ENCODE measurements around the gene PRDM9. TPM values are rescaled to one million over a fixed set of nuclear protein-coding genes. Genes with fewer than 3 reads are reported as not detected.

Gene PRDM9
- total and polyA plus RNA-seq, 2 donors (not counting 3 experiments of a cell fraction or from before 2014, with no cell fraction given): not detected

DNA sequence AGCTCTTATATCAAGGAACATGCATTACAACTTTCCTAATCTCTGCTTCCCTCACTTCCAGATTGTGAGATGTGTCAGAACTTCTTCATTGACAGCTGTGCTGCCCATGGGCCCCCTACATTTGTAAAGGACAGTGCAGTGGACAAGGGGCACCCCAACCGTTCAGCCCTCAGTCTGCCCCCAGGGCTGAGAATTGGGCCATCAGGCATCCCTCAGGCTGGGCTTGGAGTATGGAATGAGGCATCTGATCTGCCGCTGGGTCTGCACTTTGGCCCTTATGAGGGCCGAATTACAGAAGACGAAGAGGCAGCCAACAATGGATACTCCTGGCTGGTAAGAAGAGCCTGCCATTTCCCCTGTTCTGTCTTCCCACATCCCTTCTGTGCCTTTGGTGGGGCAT lies 15.1 kb downstream of the PRDM9 start:
- Histone ChIP-seq H3K9ac (replicated peaks; ENCODE audit: extremely low read depth, insufficient read depth, low read length) (no peak overlapping the region), H3K4me3 (replicated peaks in 1 of 3; ENCODE audit: insufficient read depth in 1 of 3, low read depth in 1 of 3, low read length in 3 of 3) (no peak overlapping the region), H3K4me1 (ENCODE audit: control insufficient read depth, extremely low read depth, insufficient read depth, low read length) (no peaks in the 10 kb centered on the region), H3K9me3 (replicated peaks; ENCODE audit: control insufficient read depth, insufficient read depth, low read length) (no peaks in the 10 kb centered on the region), H3K27ac (ENCODE audit: insufficient read depth, low read depth, low read length) (no peak overlapping the region), H3K79me2 (ENCODE audit: control insufficient read depth, insufficient read depth, low read length) (no peaks in the 10 kb centered on the region), H3K27me3 (ENCODE audit: control insufficient read depth in 2 of 2, insufficient read depth in 2 of 2, low read length in 2 of 2) (no peaks in the 10 kb centered on the region), H3K4me2 (ENCODE audit: insufficient read depth, low read length) (no peak overlapping the region), H3K9me1 (replicated peaks; ENCODE audit: control insufficient read depth, extremely low read depth, insufficient read depth, low read length) (no peaks in the 10 kb centered on the region), H3K36me3 (ENCODE audit: control insufficient read depth in 2 of 2, extremely low read depth in 1 of 2, insufficient read depth in 2 of 2, low read length in 2 of 2) (no peaks in the 10 kb centered on the region), H4K20me1 (replicated peaks; ENCODE audit: control insufficient read depth, extremely low read depth, insufficient read depth, low read length) (no peaks in the 10 kb centered on the region), H2AFZ (ENCODE audit: low read depth, low read length) (no peak overlapping the region)
- CTCF ChIA-PET: no interaction called here
- no TSS peak for BruUV-seq (replicated peaks)
- POLR2A ChIA-PET: no interaction called here
- no peak for TF ChIP-seq EZH2 (IDR thresholded peaks at IDR 0.05; ENCODE audit: borderline replicate concordance, low read depth, low read length, severe bottlenecking)
- intact Hi-C loops (cut with micrococcal nuclease): no loop called here
- DNase-seq (ENCODE audit: low read depth, low spot score) (no peak), FAIRE-seq (no peak)
- dilution Hi-C loops (cut with MboI; ENCODE audit: extremely low pct_ligation_motif_present, low sequenced_read_pairs): no loop called here

DNA sequence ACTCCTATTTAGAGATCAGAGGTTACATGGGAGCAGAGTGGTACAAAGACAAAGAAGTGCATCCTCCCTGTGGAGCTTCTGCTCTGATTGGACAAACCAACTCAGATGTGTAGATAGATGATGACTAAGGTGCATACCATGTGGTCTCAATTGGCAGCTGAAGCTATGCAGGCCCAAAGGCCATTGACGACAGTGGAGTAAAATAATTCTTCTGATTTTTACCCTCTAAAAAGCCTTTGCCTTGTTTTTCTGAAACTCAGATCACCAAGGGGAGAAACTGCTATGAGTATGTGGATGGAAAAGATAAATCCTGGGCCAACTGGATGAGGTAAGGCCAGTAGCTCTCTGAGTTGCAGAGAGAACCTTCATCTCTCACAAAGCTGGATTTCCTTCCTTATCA lies 15.6 kb downstream of the PRDM9 start:
- no peaks in the 10 kb centered on the region for H3K9me1 ChIP-seq (replicated peaks; ENCODE audit: control insufficient read depth, extremely low read depth, insufficient read depth, low read length)
- no peak overlapping the region for H3K4me2 ChIP-seq (ENCODE audit: insufficient read depth, low read length)
- ChIA-PET POLR2A (no interaction called here), CTCF (no interaction called here)
- no peak overlapping the region for H3K4me3 ChIP-seq (replicated peaks in 1 of 3; ENCODE audit: insufficient read depth in 1 of 3, low read depth in 1 of 3, low read length in 3 of 3)
- no peak overlapping the region for H2AFZ ChIP-seq (ENCODE audit: low read depth, low read length)
- no peaks in the 10 kb centered on the region for H3K36me3 ChIP-seq (ENCODE audit: control insufficient read depth in 2 of 2, extremely low read depth in 1 of 2, insufficient read depth in 2 of 2, low read length in 2 of 2)
- FAIRE-seq: no peak
- H4K20me1 ChIP-seq (replicated peaks; ENCODE audit: control insufficient read depth, extremely low read depth, insufficient read depth, low read length): no peaks in the 10 kb centered on the region
- dilution Hi-C loops (cut with MboI; ENCODE audit: extremely low pct_ligation_motif_present, low sequenced_read_pairs) (no loop called here), intact Hi-C loops (cut with micrococcal nuclease) (no loop called here)
- TF ChIP-seq GATA2 (IDR thresholded peaks at IDR 0.05; ENCODE audit: insufficient read depth, insufficient read length, low read depth, low read length) (no peak), JUN (IDR thresholded peaks at IDR 0.05; ENCODE audit: borderline replicate concordance, insufficient read depth, insufficient read length, low read depth) (no peak), MYC (IDR thresholded peaks at IDR 0.05; ENCODE audit: low read depth, low read length) (no peak), EZH2 (IDR thresholded peaks at IDR 0.05; ENCODE audit: borderline replicate concordance, low read depth, low read length, severe bottlenecking) (no peak), POLR2AphosphoS5 (IDR thresholded peaks at IDR 0.05; ENCODE audit: insufficient read depth, low read depth, low read length) (no peak), POLR2A (IDR thresholded peaks at IDR 0.05; ENCODE audit: low read depth, low read length) (no peak), FOS (IDR thresholded peaks at IDR 0.05; ENCODE audit: borderline replicate concordance, insufficient read depth, low read length) (no peak)
- TF ChIP-seq, protein P1, sequence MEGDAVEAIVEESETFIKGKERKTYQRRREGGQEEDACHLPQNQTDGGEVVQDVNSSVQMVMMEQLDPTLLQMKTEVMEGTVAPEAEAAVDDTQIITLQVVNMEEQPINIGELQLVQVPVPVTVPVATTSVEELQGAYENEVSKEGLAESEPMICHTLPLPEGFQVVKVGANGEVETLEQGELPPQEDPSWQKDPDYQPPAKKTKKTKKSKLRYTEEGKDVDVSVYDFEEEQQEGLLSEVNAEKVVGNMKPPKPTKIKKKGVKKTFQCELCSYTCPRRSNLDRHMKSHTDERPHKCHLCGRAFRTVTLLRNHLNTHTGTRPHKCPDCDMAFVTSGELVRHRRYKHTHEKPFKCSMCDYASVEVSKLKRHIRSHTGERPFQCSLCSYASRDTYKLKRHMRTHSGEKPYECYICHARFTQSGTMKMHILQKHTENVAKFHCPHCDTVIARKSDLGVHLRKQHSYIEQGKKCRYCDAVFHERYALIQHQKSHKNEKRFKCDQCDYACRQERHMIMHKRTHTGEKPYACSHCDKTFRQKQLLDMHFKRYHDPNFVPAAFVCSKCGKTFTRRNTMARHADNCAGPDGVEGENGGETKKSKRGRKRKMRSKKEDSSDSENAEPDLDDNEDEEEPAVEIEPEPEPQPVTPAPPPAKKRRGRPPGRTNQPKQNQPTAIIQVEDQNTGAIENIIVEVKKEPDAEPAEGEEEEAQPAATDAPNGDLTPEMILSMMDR (IDR thresholded peaks at IDR 0.05; ENCODE audit: extremely low read depth in 1 of 2, insufficient read depth in 1 of 2, low read depth in 1 of 2, low read length in 2 of 2): no peak
- TF ChIP-seq, protein P2, sequence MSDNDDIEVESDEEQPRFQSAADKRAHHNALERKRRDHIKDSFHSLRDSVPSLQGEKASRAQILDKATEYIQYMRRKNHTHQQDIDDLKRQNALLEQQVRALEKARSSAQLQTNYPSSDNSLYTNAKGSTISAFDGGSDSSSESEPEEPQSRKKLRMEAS (IDR thresholded peaks at IDR 0.05; ENCODE audit: insufficient read depth, insufficient read length): no peak
- DNase-seq (ENCODE audit: low read depth, low spot score): no peak
- no peaks in the 10 kb centered on the region for H3K4me1 ChIP-seq (ENCODE audit: control insufficient read depth, extremely low read depth, insufficient read depth, low read length)
- no peaks in the 10 kb centered on the region for H3K27me3 ChIP-seq (ENCODE audit: control insufficient read depth in 2 of 2, insufficient read depth in 2 of 2, low read length in 2 of 2)
- no peaks in the 10 kb centered on the region for H3K9me3 ChIP-seq (replicated peaks; ENCODE audit: control insufficient read depth, insufficient read depth, low read length)
- no peak overlapping the region for H3K27ac ChIP-seq (ENCODE audit: insufficient read depth, low read depth, low read length)
- H3K9ac ChIP-seq (replicated peaks; ENCODE audit: extremely low read depth, insufficient read depth, low read length): no peak overlapping the region
- BruUV-seq (replicated peaks): no TSS peak
- H3K79me2 ChIP-seq (ENCODE audit: control insufficient read depth, insufficient read depth, low read length): no peaks in the 10 kb centered on the region
